K562 (cell line): Measurements from ENCODE around the gene HES5. TPM values are rescaled to one million over a fixed set of nuclear protein-coding genes. Genes with fewer than 3 reads are reported as not detected.

Experiments
- ATAC-seq: fragments of 200-7000 bp; cut with Tn5 transposase; 3 replicates; pipeline ENCODE4 v1.9.1; 2020; ENCODE audit warnings: moderate library complexity
- BruUV-seq: library from RNA; stranded (reverse); fragments of 400-500 nt; replicated peaks from 2 replicates; lab custom pipeline; 2021; lab: Mats Ljungman, UMichigan
- CTCF ChIA-PET: fragments of 300-600 bp; formaldehyde crosslinking; extraction: SDS; loops from one replicate; lab custom pipeline; 2021; ENCODE audit warnings: low intra/inter-chr PET ratio; lab: Yijun Ruan, JAX
- POLR2A ChIA-PET: fragments of 300-600, 350-650 bp; sonication (Branson Sonifier 250); formaldehyde crosslinking; extraction: SDS; loops from one replicate; lab custom pipeline; 2021; ENCODE audit warnings: antibody characterized with exemption, inconsistent platforms; lab: Yijun Ruan, JAX
- DNase-seq, 4 experiments: peaks; one replicate each; pipeline versions ENCODE4 v3.0.0 to v3.0.0-alpha.2; 2011 to 2018; ENCODE audit warnings: low spot score in 3 of 4, mixed read lengths in 3 of 4; ENCODE audit errors: extremely low read depth in 1 of 4
- FAIRE-seq: peaks from 2 replicates; lab custom pipeline; 2011; peaks lifted over from hg19 to GRCh38; lab: Jason Lieb, UNC
- H2AFZ ChIP-seq: 2 replicates; pipeline ENCODE4 v1.6.0; 2011; ENCODE audit warnings: low read depth, low read length, control low read depth, inconsistent platforms
- H3K27ac ChIP-seq: fragments of 200-600 bp; 3 replicates; pipeline ENCODE4 v1.8.0; 2011; ENCODE audit warnings: low read depth, mild to moderate bottlenecking, control low read depth, inconsistent platforms, low read length, moderate library complexity, mixed read lengths; ENCODE audit errors: extremely low read depth
- H3K27me3 ChIP-seq, 2 experiments: fragments of 300-600 bp in 1 of 2; 2 replicates in 1 of 2; 3 replicates in 1 of 2; pipeline versions ENCODE4 v1.6.0 to v1.8.0; 2011; ENCODE audit warnings: inconsistent platforms in 2 of 2, low read length in 2 of 2, mild to moderate bottlenecking in 1 of 2, mixed read lengths in 1 of 2, moderate library complexity in 1 of 2; ENCODE audit not compliant: control insufficient read depth in 2 of 2, insufficient read depth in 2 of 2
- H3K36me3 ChIP-seq: fragments of 300-600 bp; 3 replicates; pipeline ENCODE4 v1.8.0; 2011; ENCODE audit warnings: mild to moderate bottlenecking, low read length, inconsistent platforms; ENCODE audit not compliant: control insufficient read depth, insufficient read depth
- H3K4me1 ChIP-seq, 2 experiments: fragments of 200-600 bp in 1 of 2; replicated peaks in 1 of 2; 2 replicates in 1 of 2; 3 replicates in 1 of 2; pipeline versions ENCODE4 v1.5.1 to v1.8.0; 2011; ENCODE audit warnings: inconsistent platforms in 2 of 2, low read length in 2 of 2, mild to moderate bottlenecking in 1 of 2, mixed read lengths in 1 of 2, moderate library complexity in 1 of 2; ENCODE audit not compliant: control insufficient read depth in 2 of 2, insufficient read depth in 2 of 2
- H3K4me2 ChIP-seq: 2 replicates; pipeline ENCODE4 v1.6.1; 2011; ENCODE audit warnings: low read length, control low read depth, inconsistent platforms, mixed read lengths; ENCODE audit not compliant: insufficient read depth
- H3K4me3 ChIP-seq: fragments of 200-600 bp; sonication (generic), shearing (Covaris generic); 2 replicates; pipeline ENCODE4 v1.5.1; 2016; ENCODE audit warnings: control low read depth, inconsistent platforms
- H3K79me2 ChIP-seq: fragments of 200-600 bp; 3 replicates; pipeline ENCODE4 v1.8.0; 2011; ENCODE audit warnings: low read length, inconsistent platforms; ENCODE audit not compliant: control insufficient read depth, insufficient read depth
- H3K9ac ChIP-seq, 2 experiments: 2 replicates each; pipeline versions ENCODE4 v1.6.0 to v1.6.1; 2011; ENCODE audit warnings: low read depth in 2 of 2, low read length in 2 of 2, control low read depth in 1 of 2, inconsistent platforms in 1 of 2, mild to moderate bottlenecking in 1 of 2, mixed read lengths in 1 of 2; ENCODE audit not compliant: insufficient read depth in 1 of 2
- H3K9me1 ChIP-seq: one replicate; pipeline ENCODE4 v1.6.0; 2011; ENCODE audit warnings: inconsistent platforms, mild to moderate bottlenecking, low read length, moderate library complexity; ENCODE audit not compliant: control insufficient read depth, insufficient read depth
- H3K9me3 ChIP-seq: replicated peaks from 2 replicates; pipeline ENCODE4 v1.5.1; 2011; ENCODE audit warnings: low read depth, low read length, inconsistent platforms; ENCODE audit not compliant: control insufficient read depth, insufficient read depth
- H4K20me1 ChIP-seq: replicated peaks from 2 replicates; pipeline ENCODE4 v1.6.1; 2011; ENCODE audit warnings: low read length, inconsistent platforms, mixed read lengths; ENCODE audit not compliant: control insufficient read depth, insufficient read depth
- FOXA1 ChIP-seq: fragments of 450-650 bp; IDR thresholded peaks from 2 replicates; pipeline ENCODE4 v1.6.1; 2016; ENCODE audit warnings: mild to moderate bottlenecking, borderline replicate concordance
- IFI16 ChIP-seq: fragments of 250-450 bp; sonication (Bioruptor Pico); IDR thresholded peaks from 2 replicates; pipeline ENCODE4 v2.1.2; 2022; ENCODE audit warnings: mild to moderate bottlenecking, inconsistent platforms
- MYNN ChIP-seq, 2 experiments: sonication (generic); formaldehyde crosslinking in 1 of 2; IDR thresholded peaks; 2 replicates each; pipeline versions ENCODE4 v1.5.0 to v1.6.1; 2016 to 2020; ENCODE audit warnings: antibody characterized with exemption in 1 of 2, missing genetic modification reagents in 1 of 2
- POLR2A ChIP-seq: fragments of 450-650 bp; conservative IDR thresholded peaks from 2 replicates; pipeline ENCODE4 v1.6.1; 2016
- POLR2B ChIP-seq: fragments of 450-650 bp; IDR thresholded peaks from 2 replicates; pipeline ENCODE4 v1.6.1; 2018; ENCODE audit warnings: low read depth; ENCODE audit not compliant: partially characterized antibody
- RBM14 ChIP-seq: fragments of 200-400 bp; formaldehyde crosslinking; IDR thresholded peaks from 2 replicates; pipeline ENCODE4 v1.6.1; 2018; ENCODE audit warnings: low read depth, mild to moderate bottlenecking, low read length, moderate library complexity, borderline replicate concordance; ENCODE audit not compliant: insufficient read depth
- RBM22 ChIP-seq: fragments of 200-400 bp; formaldehyde crosslinking; IDR thresholded peaks from 2 replicates; pipeline ENCODE4 v1.6.1; 2018; ENCODE audit warnings: low read length, low read depth; ENCODE audit not compliant: poor library complexity, severe bottlenecking
- SUPT5H ChIP-seq: fragments of 450-650 bp; IDR thresholded peaks from 2 replicates; pipeline ENCODE4 v1.6.1; 2016
- WGBS: fragments of 100-300 bp; shearing (Covaris generic); methylation state at CpG from one replicate; pipeline ENCODE4 v1.1.6; 2016; ENCODE audit warnings: low coverage, mixed read lengths; ENCODE audit not compliant: insufficient coverage; ENCODE audit errors: missing lambda C conversion rate; 5-methylcytosine and 5-hydroxymethylcytosine counted together
- in situ Hi-C: fragments of 300-500 bp; cut with MboI; formaldehyde crosslinking; loops from 4 replicates; pipeline ENCODE4 v1.15.0; 2018; ENCODE audit warnings: inconsistent platforms, mixed read lengths
- intact Hi-C: fragments of 100-400 bp; cut with micrococcal nuclease; formaldehyde crosslinking; loops from 2 replicates; pipeline ENCODE4 v1.14.2; 2022
- polyA plus RNA-seq, 8 experiments: library from polyadenylated mRNA; depleted of rRNA in 4 of 8; stranded (reverse) in 5 of 8; unstranded in 3 of 8; fragments of >200 nt; fragmentation: Nextera tagmentation in 2 of 8; fragmentation: Illumina TruSeq in 1 of 8; extraction: Ambion mirVana in 2 of 8; extraction: Trizol in 1 of 8; gene quantifications; 2 replicates each; pipeline versions ENCODE4 v1.2.1 to v1.2.3, GENCODE V29; 2011 to 2014; ENCODE audit warnings: inconsistent platforms in 1 of 8, missing spikeins in 1 of 8
- total RNA-seq, 7 experiments: library from RNA; depleted of rRNA in 6 of 7; stranded (reverse); fragments of >200 nt in 6 of 7; fragmentation: Illumina TruSeq in 2 of 7; extraction: Trizol in 2 of 7; gene quantifications; 2 replicates each; pipeline versions ENCODE4 v1.2.1 to v1.2.3, GENCODE V29; 2011 to 2021; ENCODE audit warnings: low replicate concordance in 1 of 7

HES5 gene
- total and polyA plus RNA-seq, 9 of the 15 experiments (the other 6 are each of a cell fraction or from before 2014, with no cell fraction given), result not detected

GRCh38 chr1:2506901-2507565, 23.0 kb downstream of the HES5 start:
- Histone ChIP-seq H3K9ac (peak overlapping the region in 1 of 2 experiments; percentile 68; a peak in 1 of 4 replicates), H3K9me3 (no peaks in the 10 kb centered on the region), H3K27me3 (peaks cover 22 to 32% of the 10 kb centered on the region in 2 experiments; a peak in 4 of 5 replicates), H3K4me1 (peaks cover 0 to 79% of the 10 kb centered on the region in 2 experiments; a peak in 2 of 5 replicates), H3K36me3 (peaks cover 46% of the 10 kb centered on the region; the same call in 2 of the 3 replicates), H4K20me1 (peaks cover 10% of the 10 kb centered on the region; the same call in 1 of the 2 replicates), H3K9me1 (peaks cover 2% of the 10 kb centered on the region), H3K27ac (no peak overlapping the region), H3K4me3 (no peak overlapping the region), H3K79me2 (no peaks in the 10 kb centered on the region), H2AFZ (no peak overlapping the region), H3K4me2 (no peak overlapping the region)
- TF ChIP-seq POLR2A (peak; percentile 69), MYNN (IDR thresholded peaks at IDR 0.05) (peak; percentile 2; the same call in 1 of the 2 replicates), MYNN (CRISPR knock-in tag; IDR thresholded peaks at IDR 0.05) (no peak), RBM22 (peak; percentile 79), RBM14 (0 out of 2 replicates have a peak, but pooled peaks have one; percentile 13), FOXA1 (no peak), IFI16 (CRISPR knock-in tag) (no peak), POLR2B (peak; percentile 41), SUPT5H (peak; percentile 56; the same call in 1 of the 2 replicates)
- ATAC-seq, result peak; percentile 39
- in situ Hi-C loops, result no loop called here
- intact Hi-C loops, result no loop called here
- ChIA-PET POLR2A (interaction anchor here (0.6 to 2.1 kb wide), 10 partner anchors 8 to 1417 kb away, joined by 3 to 7 read pairs (median 4); partner anchors contain the start of gene PANK4), CTCF (no interaction called here)
- FAIRE-seq, result no peak
- 72% methylated on average over 13 of the region's 15 CpGs for WGBS
- DNase-seq, result no peak
- no TSS peak for BruUV-seq
